HG02884 (cell line): ENCODE results near the gene MICALL1.

Source experiments
- ATAC-seq: cut with Tn5 transposase; IDR thresholded peaks from one replicate; pipeline ENCODE4 v1.9.1; 2021; ENCODE audit warnings: mild to moderate bottlenecking, moderate library complexity; ENCODE audit not compliant: unreplicated experiment

MICALL1 gene

GRCh38 chr22:37906364-37907008, 389 bp downstream of the MICALL1 start:
- peak; percentile 23 for ATAC-seq

- ATAC-seq, result no peak
These were observed 1.2 kb downstream of the MICALL1 start for GRCh38 chr22:37907036-37907954.

GRCh38 chr22:37909766-37910165, 3.7 kb downstream of the MICALL1 start:
- ATAC-seq, result no peak

GRCh38 chr22:37910890-37911672, 5.0 kb downstream of the MICALL1 start:
- ATAC-seq, result no peak

GRCh38 chr22:37911697-37912096, 5.6 kb downstream of the MICALL1 start:
- ATAC-seq, result no peak

GRCh38 chr22:37912171-37912570, 6.1 kb downstream of the MICALL1 start:
- no peak for ATAC-seq

- ATAC-seq, result no peak
These were observed 7.2 kb downstream of the MICALL1 start for GRCh38 chr22:37913233-37913721.

GRCh38 chr22:37916311-37916710, 10.2 kb downstream of the MICALL1 start:
- no peak for ATAC-seq

GRCh38 chr22:37917874-37918548, 11.9 kb downstream of the MICALL1 start:
- no peak for ATAC-seq

- no peak for ATAC-seq
These were observed 12.6 kb downstream of the MICALL1 start for GRCh38 chr22:37918580-37919270.

GRCh38 chr22:37920126-37920525, 14.0 kb downstream of the MICALL1 start:
- no peak for ATAC-seq

GRCh38 chr22:37922191-37922590, 16.1 kb downstream of the MICALL1 start:
- ATAC-seq, result no peak

GRCh38 chr22:37923927-37924326, 17.8 kb downstream of the MICALL1 start:
- no peak for ATAC-seq

GRCh38 chr22:37924386-37925065, 18.4 kb downstream of the MICALL1 start:
- ATAC-seq, result no peak

- ATAC-seq, result no peak
These were observed 19.2 kb downstream of the MICALL1 start for GRCh38 chr22:37925330-37925729.

- ATAC-seq, result no peak
These were observed 19.7 kb downstream of the MICALL1 start for GRCh38 chr22:37925767-37926166.

GRCh38 chr22:37926358-37926757, 20.3 kb downstream of the MICALL1 start:
- ATAC-seq, result no peak

GRCh38 chr22:37926771-37927636, 20.9 kb downstream of the MICALL1 start:
- no peak for ATAC-seq

GRCh38 chr22:37927637-37927936, 21.5 kb downstream of the MICALL1 start:
- no peak for ATAC-seq
